PC-3 (cell line): ENCODE results near the gene PAOX. TPM values are rescaled to one million over a fixed set of nuclear protein-coding genes. Genes with fewer than 3 reads are reported as not detected.
"Not testable (repeated sequence)": the region's sequence is repeated elsewhere in the genome, so short reads cannot be mapped to it uniquely, and the experiment has no call there.

Experiments used
- ATAC-seq: fragments of 200-7000 bp; cut with Tn5 transposase; 2 replicates; pipeline ENCODE4 v1.9.1; 2020; ENCODE audit warnings: mild to moderate bottlenecking, moderate library complexity
- BruUV-seq: library from RNA; stranded (reverse); fragments of 400-500 nt; replicated peaks from 2 replicates; lab custom pipeline; 2021; lab: Mats Ljungman, UMichigan
- CTCF ChIA-PET: fragments of 300-600 bp; sonication (Branson Sonifier 250); formaldehyde crosslinking; loops from one replicate; lab custom pipeline; 2022; ENCODE audit warnings: antibody characterized with exemption; lab: Charles Lee
- POLR2A ChIA-PET: fragments of 300-600 bp; sonication (Branson Sonifier 250); formaldehyde crosslinking; loops from one replicate; lab custom pipeline; 2022; ENCODE audit warnings: antibody characterized with exemption; ENCODE audit not compliant: unreplicated experiment; lab: Charles Lee
- DNase-seq: peaks from one replicate; pipeline ENCODE4 v3.0.0-alpha.2; 2015
- H2AFZ ChIP-seq: fragments of 300-600 bp; sonication (generic); 2 replicates; pipeline ENCODE4 v1.6.0; 2016; ENCODE audit warnings: antibody characterized with exemption, low read length
- H3F3A ChIP-seq: fragments of 300-600 bp; sonication (generic); one replicate; pipeline ENCODE4 v1.6.0; 2017; ENCODE audit warnings: antibody characterized with exemption, low read length, control low read depth, mild to moderate bottlenecking; ENCODE audit not compliant: unreplicated experiment
- H3K27ac ChIP-seq: fragments of 300-600 bp; sonication (generic); 2 replicates; pipeline ENCODE4 v1.5.1; 2016; ENCODE audit warnings: mild to moderate bottlenecking, low read length
- H3K27me3 ChIP-seq: fragments of 300-600 bp; sonication (generic); 2 replicates; pipeline ENCODE4 v1.6.1; 2016; ENCODE audit warnings: low read length, mixed read lengths
- H3K36me3 ChIP-seq: fragments of 300-600 bp; sonication (generic); 2 replicates; pipeline ENCODE4 v1.6.1; 2016; ENCODE audit warnings: low read depth, mixed run types, low read length, mixed read lengths
- H3K4me1 ChIP-seq: fragments of 300-600 bp; sonication (generic); 2 replicates; pipeline ENCODE4 v1.5.1; 2016; ENCODE audit warnings: low read length; ENCODE audit not compliant: insufficient read depth
- H3K4me2 ChIP-seq: fragments of 300-600 bp; sonication (generic); 2 replicates; pipeline ENCODE4 v1.6.0; 2016; ENCODE audit warnings: low read length
- H3K4me3 ChIP-seq: fragments of 300-600 bp; sonication (generic); 2 replicates; pipeline ENCODE4 v1.5.1; 2016; ENCODE audit warnings: mild to moderate bottlenecking, low read length, mixed read lengths
- H3K79me2 ChIP-seq: fragments of 300-600 bp; sonication (generic); 2 replicates; pipeline ENCODE4 v1.6.1; 2017; ENCODE audit warnings: low read length, mixed read lengths
- H3K9ac ChIP-seq: fragments of 300-600 bp; sonication (generic); 2 replicates; pipeline ENCODE4 v1.6.0; 2016; ENCODE audit warnings: mild to moderate bottlenecking, low read length
- H3K9me2 ChIP-seq: fragments of 300-600 bp; sonication (generic); replicated peaks from 2 replicates; pipeline ENCODE4 v1.6.1; 2016; ENCODE audit warnings: mixed run types, low read length, mixed read lengths
- H3K9me3 ChIP-seq: fragments of 300-600 bp; sonication (generic); 2 replicates; pipeline ENCODE4 v1.6.1; 2016; ENCODE audit warnings: low read length, mixed read lengths
- H4K20me1 ChIP-seq: fragments of 300-600 bp; sonication (generic); 2 replicates; pipeline ENCODE4 v1.6.1; 2016; ENCODE audit warnings: low read length, mixed read lengths
- CTCF ChIP-seq: fragments of 300-600 bp; sonication (generic); conservative IDR thresholded peaks from 2 replicates; pipeline ENCODE4 v1.5.1; 2017; ENCODE audit warnings: antibody characterized with exemption, low read depth, mild to moderate bottlenecking, low read length
- EZH2 ChIP-seq: fragments of 300-600 bp; sonication (generic); IDR thresholded peaks from one replicate; pipeline ENCODE4 v1.6.1; 2017; ENCODE audit warnings: antibody characterized with exemption, mild to moderate bottlenecking, low read length; ENCODE audit not compliant: unreplicated experiment
- EZH2phosphoT487 ChIP-seq: fragments of 300-600 bp; sonication (generic); IDR thresholded peaks from 2 replicates; pipeline ENCODE4 v1.6.1; 2018; ENCODE audit warnings: mild to moderate bottlenecking, antibody characterized with exemption, low read length, borderline replicate concordance
- intact Hi-C: fragments of 100-400 bp; cut with micrococcal nuclease; formaldehyde crosslinking; loops from 2 replicates; pipeline ENCODE4 v1.9.0; 2023
- total RNA-seq: library from RNA; depleted of rRNA; stranded (reverse); fragments of >200 nt; gene quantifications from 2 replicates; pipeline ENCODE4 v1.2.3, GENCODE V29; 2014

PAOX gene
- total RNA-seq, 1 experiment from 2014 or later: 4.1 TPM

- Histone ChIP-seq H3K27me3 (no peaks in the 10 kb centered on the region), H3K4me2 (no peak overlapping the region), H3K9me2 (no peaks in the 10 kb centered on the region), H4K20me1 (no peaks in the 10 kb centered on the region), H3K36me3 (no peaks in the 10 kb centered on the region), H2AFZ (no peak overlapping the region), H3K4me3 (no peak overlapping the region), H3K27ac (no peak overlapping the region), H3K9me3 (no peaks in the 10 kb centered on the region), H3K4me1 (no peaks in the 10 kb centered on the region), H3F3A (no peaks in the 10 kb centered on the region), H3K79me2 (no peaks in the 10 kb centered on the region), H3K9ac (no peak overlapping the region)
- POLR2A ChIA-PET: no interaction called here
- ATAC-seq (no peak), DNase-seq (no peak)
- CTCF ChIA-PET: no interaction called here
- no peak for TF ChIP-seq CTCF
- no peak for TF ChIP-seq EZH2
- TF ChIP-seq EZH2phosphoT487: no peak
- BruUV-seq: no TSS peak
- intact Hi-C loops: no loop called here
Observed at GRCh38 chr10:133384071-133384470, 5.0 kb downstream of the PAOX start.

GRCh38 chr10:133385214-133385613 lies 6.2 kb downstream of the PAOX start:
- TF ChIP-seq CTCF (no peak), EZH2phosphoT487 (no peak), EZH2 (no peak)
- no TSS peak for BruUV-seq
- POLR2A ChIA-PET: no interaction called here
- no peak for ATAC-seq
- H3K9ac ChIP-seq: no peak overlapping the region
- no peaks in the 10 kb centered on the region for H3K9me3 ChIP-seq
- H3K4me1 ChIP-seq: no peaks in the 10 kb centered on the region
- no peak overlapping the region for H2AFZ ChIP-seq
- H3K4me3 ChIP-seq: no peak overlapping the region
- H3F3A ChIP-seq: no peaks in the 10 kb centered on the region
- intact Hi-C loops: no loop called here
- H3K4me2 ChIP-seq: no peak overlapping the region
- no peaks in the 10 kb centered on the region for H3K9me2 ChIP-seq
- H3K27me3 ChIP-seq: no peaks in the 10 kb centered on the region
- no peaks in the 10 kb centered on the region for H4K20me1 ChIP-seq
- CTCF ChIA-PET: no interaction called here
- no peaks in the 10 kb centered on the region for H3K79me2 ChIP-seq
- no peaks in the 10 kb centered on the region for H3K36me3 ChIP-seq
- H3K27ac ChIP-seq: no peak overlapping the region
- DNase-seq: no peak

GRCh38 chr10:133386951-133387350 lies 7.9 kb downstream of the PAOX start:
- H3K79me2 ChIP-seq, H3K4me2 ChIP-seq, H4K20me1 ChIP-seq, H3K27ac ChIP-seq, H3K36me3 ChIP-seq, H2AFZ ChIP-seq, H3F3A ChIP-seq, H3K27me3 ChIP-seq, ATAC-seq, H3K9ac ChIP-seq, intact Hi-C loops, CTCF ChIA-PET, H3K9me3 ChIP-seq, H3K9me2 ChIP-seq, DNase-seq, POLR2A ChIA-PET, H3K4me3 ChIP-seq, BruUV-seq, H3K4me1 ChIP-seq: not testable (repeated sequence)
